GM21737 (cell line): ENCODE results near the gene XYLT1.

Experiments used
- ATAC-seq: cut with Tn5 transposase; IDR thresholded peaks from one replicate; pipeline ENCODE4 v1.9.1; 2021; ENCODE audit warnings: mild to moderate bottlenecking, moderate library complexity; ENCODE audit not compliant: unreplicated experiment

XYLT1 gene

GRCh38 chr16:17128791-17129190 is 342.0 kb downstream of the XYLT1 start:
- ATAC-seq, result no peak

GRCh38 chr16:17126156-17126555 is 344.6 kb downstream of the XYLT1 start:
- ATAC-seq, result no peak

GRCh38 chr16:17125671-17126070 is 345.1 kb downstream of the XYLT1 start:
- no peak for ATAC-seq

- ATAC-seq, result no peak
Observed at GRCh38 chr16:17117906-17118577, 352.7 kb downstream of the XYLT1 start.

- ATAC-seq, result no peak
Observed at GRCh38 chr16:17116595-17117322, 354.0 kb downstream of the XYLT1 start.

GRCh38 chr16:17109413-17109812 is 361.3 kb downstream of the XYLT1 start:
- ATAC-seq, result no peak

GRCh38 chr16:17108596-17108995 is 362.2 kb downstream of the XYLT1 start:
- no peak for ATAC-seq

- ATAC-seq, result no peak
Observed at GRCh38 chr16:17107450-17107849, 363.3 kb downstream of the XYLT1 start.

GRCh38 chr16:17106243-17106791 is 364.4 kb downstream of the XYLT1 start:
- no peak for ATAC-seq

- no peak for ATAC-seq
Observed at GRCh38 chr16:17105239-17105797, 365.4 kb downstream of the XYLT1 start.

- no peak for ATAC-seq
Observed at GRCh38 chr16:17104654-17105053, 366.1 kb downstream of the XYLT1 start.

- no peak for ATAC-seq
Observed at GRCh38 chr16:17103216-17103615, 367.5 kb downstream of the XYLT1 start.

- ATAC-seq, result no peak
Observed at GRCh38 chr16:17101646-17102045, 369.1 kb downstream of the XYLT1 start.

- ATAC-seq, result no peak
Observed at GRCh38 chr16:17098685-17099084, 372.1 kb downstream of the XYLT1 start.

GRCh38 chr16:17084130-17084529 is 386.6 kb downstream of the XYLT1 start:
- no peak for ATAC-seq

- ATAC-seq, result no peak
Observed at GRCh38 chr16:17083628-17084027, 387.1 kb downstream of the XYLT1 start.

GRCh38 chr16:17082095-17082882 is 388.5 kb downstream of the XYLT1 start:
- no peak for ATAC-seq

- ATAC-seq, result no peak
Observed at GRCh38 chr16:17080105-17080504, 390.7 kb downstream of the XYLT1 start.

- no peak for ATAC-seq
Observed at GRCh38 chr16:17078931-17079631, 391.7 kb downstream of the XYLT1 start.

- ATAC-seq, result no peak
Observed at GRCh38 chr16:17076818-17077498, 393.8 kb downstream of the XYLT1 start.
